Measurements from ENCODE around the gene BCL10.

The BCL10 gene

DNA sequence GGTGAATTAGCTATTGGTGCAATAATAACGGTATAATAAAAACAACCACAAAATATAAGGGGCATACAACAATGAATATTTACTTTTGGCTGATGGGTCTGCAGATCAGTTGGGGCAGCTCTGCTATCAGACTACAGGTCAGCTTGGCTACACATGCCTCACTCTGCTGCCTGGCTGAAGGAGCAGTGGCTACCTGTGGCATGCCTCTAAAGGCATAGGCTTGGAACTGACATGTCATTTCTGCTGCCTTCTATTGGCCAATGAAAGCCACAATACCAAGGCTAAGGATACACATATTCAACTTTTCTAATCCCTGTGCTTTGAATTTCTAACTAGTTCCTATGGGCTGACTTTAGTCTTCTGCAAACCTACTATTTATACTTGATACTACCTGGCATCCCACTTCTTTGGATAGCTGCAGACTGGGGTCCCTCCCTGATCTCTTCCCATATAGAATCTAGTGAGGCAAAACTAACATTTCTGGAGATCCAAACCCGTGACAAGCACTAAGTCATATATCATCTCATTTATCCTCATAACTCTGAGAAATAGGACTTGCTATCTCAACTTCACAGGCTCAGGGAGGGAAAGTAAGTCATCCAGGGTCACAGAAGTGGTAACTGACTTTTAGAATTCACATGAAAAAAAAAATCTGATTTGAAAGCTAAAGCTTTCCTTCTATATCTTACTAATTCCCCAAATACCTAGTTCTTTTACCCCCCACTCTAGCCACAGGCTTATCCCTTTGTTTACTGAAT lies 56.4 kb downstream of the BCL10 start:
- no peak for DNase-seq

DNA sequence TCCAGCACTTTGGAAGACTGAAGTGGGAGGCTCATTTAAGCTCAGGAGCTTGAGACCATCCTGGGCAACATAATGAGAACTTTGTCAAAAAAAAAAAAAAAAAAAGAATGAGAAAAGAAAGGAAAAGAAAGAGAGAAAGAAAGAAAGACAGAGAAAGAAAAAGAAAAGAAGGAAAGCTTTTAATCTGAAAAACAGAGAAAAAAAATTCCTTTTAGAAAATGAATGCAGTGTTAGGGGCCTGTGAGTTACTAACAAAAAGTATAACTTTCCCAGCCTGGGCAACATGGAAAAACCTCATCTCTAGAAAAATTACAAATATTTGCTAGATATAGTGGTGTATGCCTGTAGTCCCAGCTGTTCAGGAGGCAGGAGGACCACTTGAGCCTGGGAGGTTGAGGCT lies 59.7 kb downstream of the BCL10 start:
- no peak for DNase-seq

All from NCI-H446 (cell line).